Mesendoderm (in vitro differentiated cells): ENCODE measurements around the gene OSBPL5.

Experiments
- DNase-seq: peaks from one replicate; pipeline ENCODE4 v3.0.0; 2013
- H2AK5ac ChIP-seq: 2 replicates; pipeline ENCODE4 v1.6.1; 2013; ENCODE audit warnings: low read length, inconsistent platforms
- H2BK120ac ChIP-seq: 2 replicates; pipeline ENCODE4 v1.6.1; 2013; ENCODE audit warnings: low read depth, mild to moderate bottlenecking, low read length, moderate library complexity, mixed read lengths
- H2BK15ac ChIP-seq: replicated peaks from 2 replicates; pipeline ENCODE4 v1.6.1; 2013; ENCODE audit warnings: low read depth, mild to moderate bottlenecking, moderate library complexity
- H2BK5ac ChIP-seq: 2 replicates; pipeline ENCODE4 v1.6.1; 2013; ENCODE audit warnings: low read length, inconsistent platforms
- H3K18ac ChIP-seq: 2 replicates; pipeline ENCODE4 v1.6.1; 2013; ENCODE audit warnings: mild to moderate bottlenecking, low read length, mixed read lengths
- H3K23ac ChIP-seq: one replicate; pipeline ENCODE4 v1.6.1; 2013; ENCODE audit warnings: low read length
- H3K27ac ChIP-seq: 2 replicates; pipeline ENCODE4 v1.5.1; 2013; ENCODE audit warnings: low read depth, mild to moderate bottlenecking, inconsistent platforms, low read length, moderate library complexity
- H3K27me3 ChIP-seq: 2 replicates; pipeline ENCODE4 v1.6.1; 2013; ENCODE audit warnings: low read length, control low read depth, mild to moderate bottlenecking, inconsistent platforms; ENCODE audit not compliant: insufficient read depth, poor library complexity
- H3K36me3 ChIP-seq: 2 replicates; pipeline ENCODE4 v1.6.1; 2013; ENCODE audit warnings: low read length, inconsistent platforms; ENCODE audit not compliant: control insufficient read depth, insufficient read depth
- H3K4ac ChIP-seq: one replicate; pipeline ENCODE4 v1.6.1; 2013; ENCODE audit warnings: low read depth, mild to moderate bottlenecking, low read length, moderate library complexity
- H3K4me1 ChIP-seq: 2 replicates; pipeline ENCODE4 v1.6.1; 2013; ENCODE audit warnings: low read depth, low read length, inconsistent platforms; ENCODE audit not compliant: control insufficient read depth
- H3K4me2 ChIP-seq: 2 replicates; pipeline ENCODE4 v1.6.1; 2013; ENCODE audit warnings: low read length
- H3K4me3 ChIP-seq: 2 replicates; pipeline ENCODE4 v1.5.1; 2013; ENCODE audit warnings: mild to moderate bottlenecking, low read length
- H3K56ac ChIP-seq: one replicate; pipeline ENCODE4 v1.6.1; 2013; ENCODE audit warnings: low read length
- H3K79me1 ChIP-seq: 2 replicates; pipeline ENCODE4 v1.6.1; 2013; ENCODE audit warnings: low read length, inconsistent platforms
- H3K79me2 ChIP-seq: 2 replicates; pipeline ENCODE4 v1.6.1; 2013; ENCODE audit warnings: mild to moderate bottlenecking, low read length; ENCODE audit not compliant: control insufficient read depth, insufficient read depth
- H3K9ac ChIP-seq: 2 replicates; pipeline ENCODE4 v1.6.1; 2013; ENCODE audit warnings: low read length, inconsistent platforms
- H4K5ac ChIP-seq: one replicate; pipeline ENCODE4 v1.6.1; 2013; ENCODE audit warnings: low read length
- H4K8ac ChIP-seq: one replicate; pipeline ENCODE4 v1.6.1; 2013; ENCODE audit warnings: low read depth, mild to moderate bottlenecking, control low read depth, low read length, moderate library complexity
- WGBS: extraction: QIAGEN DNeasy Blood & Tissue Kit; methylation state at CpG from one replicate; pipeline ENCODE4 v1.1.7; 2013; ENCODE audit warnings: low lambda C conversion rate, missing lambda C conversion rate; ENCODE audit not compliant: insufficient coverage; ENCODE audit errors: extremely low coverage; 5-methylcytosine and 5-hydroxymethylcytosine counted together

Gene OSBPL5

GRCh38 chr11:3133261-3134217, 31.6 kb downstream of the OSBPL5 start:
- DNase-seq, result no peak
- Histone ChIP-seq H3K4me3 (no peak overlapping the region), H2BK15ac (no peak overlapping the region), H3K36me3 (no peaks in the 10 kb centered on the region), H2AK5ac (no peak overlapping the region), H2BK5ac (no peak overlapping the region), H4K5ac (no peak overlapping the region), H4K8ac (no peak overlapping the region), H3K18ac (no peak overlapping the region), H3K27me3 (no peaks in the 10 kb centered on the region), H3K79me1 (no peaks in the 10 kb centered on the region), H3K23ac (no peak overlapping the region), H3K9ac (no peak overlapping the region), H3K4me2 (no peak overlapping the region), H3K27ac (no peak overlapping the region), H3K4me1 (no peaks in the 10 kb centered on the region), H3K4ac (no peak overlapping the region), H3K56ac (no peak overlapping the region), H2BK120ac (no peak overlapping the region), H3K79me2 (no peaks in the 10 kb centered on the region)
- WGBS, result no CpG with 5 or more reads among the region's 23 CpGs

GRCh38 chr11:3132831-3133260, 32.3 kb downstream of the OSBPL5 start:
- Histone ChIP-seq H3K18ac (no peak overlapping the region), H3K27ac (no peak overlapping the region), H3K36me3 (no peaks in the 10 kb centered on the region), H3K4me3 (no peak overlapping the region), H3K56ac (no peak overlapping the region), H3K79me1 (no peaks in the 10 kb centered on the region), H3K4ac (no peak overlapping the region), H2AK5ac (no peak overlapping the region), H4K8ac (no peak overlapping the region), H2BK120ac (no peak overlapping the region), H3K23ac (no peak overlapping the region), H2BK5ac (no peak overlapping the region), H3K4me1 (no peaks in the 10 kb centered on the region), H2BK15ac (no peak overlapping the region), H3K4me2 (no peak overlapping the region), H4K5ac (no peak overlapping the region), H3K27me3 (no peaks in the 10 kb centered on the region), H3K9ac (no peak overlapping the region), H3K79me2 (no peaks in the 10 kb centered on the region)
- no CpG with 5 or more reads among the region's 8 CpGs for WGBS
- DNase-seq, result no peak

GRCh38 chr11:3132271-3132781, 32.8 kb downstream of the OSBPL5 start:
- Histone ChIP-seq H3K4me3 (no peak overlapping the region), H3K79me2 (no peaks in the 10 kb centered on the region), H3K27me3 (no peaks in the 10 kb centered on the region), H3K4me1 (no peaks in the 10 kb centered on the region), H4K5ac (no peak overlapping the region), H3K27ac (no peak overlapping the region), H3K36me3 (no peaks in the 10 kb centered on the region), H3K9ac (no peak overlapping the region), H3K23ac (no peak overlapping the region), H3K18ac (no peak overlapping the region), H3K4ac (no peak overlapping the region), H2AK5ac (no peak overlapping the region), H4K8ac (no peak overlapping the region), H3K56ac (no peak overlapping the region), H3K4me2 (no peak overlapping the region), H2BK5ac (no peak overlapping the region), H2BK15ac (no peak overlapping the region), H3K79me1 (no peaks in the 10 kb centered on the region), H2BK120ac (no peak overlapping the region)
- no CpG with 5 or more reads among the region's 11 CpGs for WGBS
- no peak for DNase-seq

- Histone ChIP-seq H3K4me1 (no peaks in the 10 kb centered on the region), H3K23ac (no peak overlapping the region), H3K27me3 (no peaks in the 10 kb centered on the region), H2AK5ac (no peak overlapping the region), H3K18ac (no peak overlapping the region), H4K8ac (no peak overlapping the region), H4K5ac (no peak overlapping the region), H3K36me3 (no peaks in the 10 kb centered on the region), H3K9ac (no peak overlapping the region), H3K4me3 (no peak overlapping the region), H3K4me2 (no peak overlapping the region), H2BK15ac (no peak overlapping the region), H2BK120ac (no peak overlapping the region), H3K27ac (no peak overlapping the region), H3K56ac (no peak overlapping the region), H2BK5ac (no peak overlapping the region), H3K79me2 (no peaks in the 10 kb centered on the region), H3K79me1 (no peaks in the 10 kb centered on the region), H3K4ac (no peak overlapping the region)
- DNase-seq, result no peak
- 100% methylated on average over 1 of the region's 2 CpGs for WGBS
Measured at GRCh38 chr11:3131330-3131941, 33.7 kb downstream of the OSBPL5 start.

- no peak overlapping the region for H4K8ac ChIP-seq
- no peak overlapping the region for H2BK120ac ChIP-seq
- H3K79me1 ChIP-seq, result no peaks in the 10 kb centered on the region
- H3K4me1 ChIP-seq, result no peaks in the 10 kb centered on the region
- H3K4me3 ChIP-seq, result no peak overlapping the region
- H3K36me3 ChIP-seq, result no peaks in the 10 kb centered on the region
- no peaks in the 10 kb centered on the region for H3K79me2 ChIP-seq
- WGBS, result no CpG with 5 or more reads among the region's 14 CpGs
- no peak overlapping the region for H3K23ac ChIP-seq
- no peak overlapping the region for H3K4ac ChIP-seq
- no peak overlapping the region for H2AK5ac ChIP-seq
- H3K56ac ChIP-seq, result no peak overlapping the region
- H3K4me2 ChIP-seq, result no peak overlapping the region
- H3K27me3 ChIP-seq, result no peaks in the 10 kb centered on the region
- no peak overlapping the region for H2BK5ac ChIP-seq
- DNase-seq, result no peak
- H4K5ac ChIP-seq, result no peak overlapping the region
- no peak overlapping the region for H3K18ac ChIP-seq
- H3K9ac ChIP-seq, result no peak overlapping the region
- no peak overlapping the region for H2BK15ac ChIP-seq
- H3K27ac ChIP-seq, result no peak overlapping the region
Measured at GRCh38 chr11:3130269-3131071, 34.6 kb downstream of the OSBPL5 start.
